ENCODE results near the gene PLD4.

The PLD4 gene

GRCh38 chr14:104929268-104930230 is 4.9 kb downstream of the PLD4 start:
- no peak for DNase-seq

DNA sequence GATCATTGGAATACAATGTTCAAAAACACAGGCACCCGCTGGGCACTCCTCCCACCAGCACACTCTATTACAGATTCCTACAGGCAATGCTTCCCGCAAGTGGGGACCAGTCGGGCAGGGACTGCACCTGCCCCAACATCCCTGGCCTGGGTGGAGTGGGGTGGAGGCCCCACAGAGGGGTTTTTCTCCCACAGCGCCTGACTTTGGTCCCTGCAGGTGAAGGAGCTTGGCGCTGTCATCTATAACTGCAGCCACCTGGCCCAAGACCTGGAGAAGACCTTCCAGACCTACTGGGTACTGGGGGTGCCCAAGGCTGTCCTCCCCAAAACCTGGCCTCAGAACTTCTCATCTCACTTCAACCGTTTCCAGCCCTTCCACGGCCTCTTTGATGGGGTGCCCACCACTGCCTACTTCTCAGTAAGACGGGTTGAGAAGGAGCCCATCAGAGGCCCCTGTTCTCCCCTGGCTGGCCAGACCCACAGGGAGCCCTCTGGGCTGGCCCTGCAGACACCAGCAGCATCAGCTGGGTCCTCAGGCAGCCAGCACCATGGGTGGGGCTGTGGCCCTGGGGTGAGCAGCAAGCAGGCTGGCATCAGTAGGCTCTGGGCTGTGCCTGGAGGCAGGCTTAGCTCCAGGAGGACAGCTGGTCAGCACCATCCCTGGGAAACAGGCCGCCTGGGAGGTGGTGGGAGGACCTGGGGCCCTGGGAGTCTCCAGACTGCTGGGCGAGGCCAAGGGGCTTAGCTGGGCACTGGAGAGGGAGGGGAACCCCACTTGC is 6.0 kb downstream of the PLD4 start:
- peak in 1 of 2 experiments; percentile 66 for DNase-seq

GRCh38 chr14:104931304-104931770 is 6.7 kb downstream of the PLD4 start:
- no peak for DNase-seq

DNA sequence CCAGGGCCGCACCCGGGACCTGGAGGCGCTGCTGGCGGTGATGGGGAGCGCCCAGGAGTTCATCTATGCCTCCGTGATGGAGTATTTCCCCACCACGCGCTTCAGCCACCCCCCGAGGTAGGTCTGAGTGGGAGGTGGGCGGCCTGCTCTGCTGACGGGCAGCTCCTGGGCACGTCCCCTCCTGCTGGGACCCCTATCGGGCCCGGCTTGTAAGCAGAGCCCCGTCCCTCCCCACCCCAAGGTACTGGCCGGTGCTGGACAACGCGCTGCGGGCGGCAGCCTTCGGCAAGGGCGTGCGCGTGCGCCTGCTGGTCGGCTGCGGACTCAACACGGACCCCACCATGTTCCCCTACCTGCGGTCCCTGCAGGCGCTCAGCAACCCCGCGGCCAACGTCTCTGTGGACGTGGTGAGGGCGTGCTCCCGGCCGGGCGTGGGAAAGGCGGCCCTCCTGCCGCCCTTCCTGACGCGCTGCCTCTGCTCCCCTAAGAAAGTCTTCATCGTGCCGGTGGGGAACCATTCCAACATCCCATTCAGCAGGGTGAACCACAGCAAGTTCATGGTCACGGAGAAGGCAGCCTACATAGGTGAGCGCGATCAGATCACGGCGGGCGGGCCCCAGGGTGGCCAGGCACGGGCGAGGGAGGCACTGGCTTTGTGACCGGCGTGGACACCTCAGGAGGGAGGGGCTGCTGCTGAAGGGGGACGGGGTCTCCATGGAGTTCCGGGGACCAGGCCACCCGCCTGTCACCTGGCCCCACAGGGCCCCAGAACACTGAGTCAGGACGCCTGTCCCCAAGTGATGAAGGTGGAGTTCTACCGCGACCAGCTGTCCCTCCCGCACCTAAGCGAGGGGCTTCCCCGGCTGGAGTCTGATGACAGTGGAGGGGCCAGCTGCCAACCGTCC is 7.3 kb downstream of the PLD4 start:
- peak in 1 of 2 experiments; percentile 71 for DNase-seq

- DNase-seq = peak; percentile 68 to 86
Measured at GRCh38 chr14:104932676-104933631, 8.3 kb downstream of the PLD4 start.

DNA sequence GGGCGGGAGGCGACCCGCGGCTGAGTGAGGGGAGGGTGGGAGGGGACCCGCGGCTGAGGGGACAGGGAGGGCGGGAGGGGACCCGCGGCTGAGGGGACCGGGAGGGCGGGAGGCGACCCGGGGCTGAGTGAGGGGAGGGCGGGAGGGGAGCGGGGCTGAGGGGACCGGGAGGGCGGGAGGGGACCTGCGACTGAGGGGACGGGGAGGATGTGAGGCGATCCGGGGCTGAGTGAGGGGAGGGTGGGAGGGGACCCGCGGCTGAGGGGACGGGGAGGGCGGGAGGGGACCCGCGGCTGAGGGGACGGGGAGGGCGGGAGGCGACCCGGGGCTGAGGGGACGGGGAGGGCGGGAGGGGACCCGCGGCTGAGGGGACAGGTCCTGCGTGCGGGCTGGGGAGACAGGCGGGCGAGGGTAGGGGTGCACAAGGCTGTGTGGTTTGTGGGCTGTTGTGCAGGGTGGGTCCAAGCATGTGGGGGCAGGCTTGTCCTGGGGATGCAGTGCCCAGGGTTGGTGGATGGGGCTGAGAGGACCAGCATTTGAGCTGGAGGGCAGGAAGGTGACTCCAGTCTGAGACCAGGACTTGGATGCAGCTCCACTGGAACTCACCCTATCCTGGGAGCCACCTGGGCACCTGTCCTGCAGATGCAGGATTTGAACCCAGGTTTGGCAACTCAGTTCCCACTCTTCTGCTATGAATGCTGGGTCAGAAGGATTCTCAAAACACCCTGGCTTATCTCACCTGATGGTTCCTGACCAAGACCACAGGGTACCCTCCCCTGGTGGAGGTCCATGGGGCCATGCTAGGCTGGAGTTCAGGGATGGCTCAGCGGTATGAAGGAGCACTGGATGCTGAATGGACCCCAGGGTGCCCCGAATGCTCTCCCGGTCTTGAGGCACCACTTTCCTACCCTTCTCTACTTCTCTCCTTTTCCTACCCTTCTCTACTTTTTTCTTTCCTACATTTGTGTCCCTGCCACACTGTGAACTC is 9.4 kb downstream of the PLD4 start:
- DNase-seq = no peak

- peak; percentile 17 to 56 for DNase-seq
Measured at GRCh38 chr14:104935026-104935650, 10.5 kb downstream of the PLD4 start.

- no peak for DNase-seq
Measured at GRCh38 chr14:104935955-104936354, 11.3 kb downstream of the PLD4 start.

- DNase-seq = no peak
Measured at GRCh38 chr14:104936361-104937155, 11.9 kb downstream of the PLD4 start.

- no peak for DNase-seq
Measured at GRCh38 chr14:104937161-104937560, 12.5 kb downstream of the PLD4 start.

GRCh38 chr14:104937694-104938365 is 13.2 kb downstream of the PLD4 start:
- no peak for DNase-seq

DNA sequence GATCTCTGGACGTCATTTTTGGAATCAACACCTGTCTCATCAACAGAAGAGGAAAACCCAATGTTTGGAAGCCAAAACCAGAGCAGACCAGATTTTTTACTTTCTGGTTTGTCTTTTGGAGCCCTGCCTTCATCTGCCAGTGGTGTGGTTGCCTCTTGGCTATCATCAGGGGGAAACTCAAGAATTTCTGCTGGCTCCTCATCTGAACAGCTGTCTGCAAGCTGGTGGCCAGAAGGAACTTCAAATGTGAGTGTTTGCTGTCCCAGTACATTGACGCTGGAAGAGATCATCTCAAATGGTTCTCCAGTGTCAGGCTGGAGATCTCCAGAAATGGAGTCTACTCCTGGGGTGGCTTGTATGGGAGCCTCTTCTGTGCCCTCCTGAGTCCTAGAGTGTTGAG is 13.8 kb downstream of the PLD4 start:
- no peak for DNase-seq

DNA sequence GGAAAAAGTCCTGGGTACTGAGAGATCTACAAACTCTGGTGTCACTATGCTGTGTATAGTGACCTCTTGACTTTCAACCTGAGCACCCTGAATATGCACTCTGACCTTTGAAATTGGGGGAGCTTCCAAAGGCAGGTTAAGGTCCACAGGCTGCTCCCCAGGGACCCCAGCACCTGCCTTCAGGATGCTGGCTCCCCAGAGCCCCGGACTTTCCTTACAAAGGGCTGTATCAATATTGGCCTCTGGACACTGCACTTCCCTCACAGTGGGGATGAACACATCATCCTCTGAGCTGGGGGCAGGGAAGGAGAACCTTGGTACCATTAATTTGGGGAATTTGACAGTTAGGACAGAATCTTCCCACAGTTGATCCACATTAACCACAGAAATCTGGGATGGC is 14.3 kb downstream of the PLD4 start:
- no peak for DNase-seq

GRCh38 chr14:104939666-104940410 is 15.2 kb downstream of the PLD4 start:
- no peak for DNase-seq

DNA sequence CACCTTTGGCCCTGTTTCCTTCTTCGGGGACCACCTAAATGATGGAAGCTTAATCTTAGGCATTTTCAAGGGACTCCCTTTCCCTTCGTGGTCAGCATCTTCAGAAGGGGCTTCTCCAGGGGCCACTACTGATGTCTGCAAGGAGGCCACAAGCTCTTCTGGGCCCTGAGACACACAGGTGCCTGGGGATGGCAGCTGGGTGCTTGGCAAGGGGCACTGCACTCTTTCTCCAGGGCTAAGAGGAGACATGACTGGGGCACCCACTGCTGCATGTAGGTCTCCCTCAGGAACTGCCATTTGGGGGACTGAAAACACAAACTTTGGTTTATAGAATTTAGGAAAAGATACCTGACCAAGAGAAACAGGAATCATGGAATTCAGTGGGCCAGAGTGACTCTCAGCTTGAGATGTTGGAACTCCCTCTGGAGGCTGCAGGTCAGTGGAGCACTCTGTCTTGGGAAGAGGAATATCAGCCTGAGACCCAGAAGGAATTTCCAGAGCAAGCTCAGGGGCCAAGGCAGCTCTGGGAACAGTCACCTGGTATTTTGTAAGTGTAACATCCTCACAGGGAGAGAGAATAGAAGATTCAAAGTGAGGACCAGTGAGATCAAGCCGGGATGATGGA is 16.0 kb downstream of the PLD4 start:
- DNase-seq = peak in 1 of 2 experiments; percentile 51

DNA sequence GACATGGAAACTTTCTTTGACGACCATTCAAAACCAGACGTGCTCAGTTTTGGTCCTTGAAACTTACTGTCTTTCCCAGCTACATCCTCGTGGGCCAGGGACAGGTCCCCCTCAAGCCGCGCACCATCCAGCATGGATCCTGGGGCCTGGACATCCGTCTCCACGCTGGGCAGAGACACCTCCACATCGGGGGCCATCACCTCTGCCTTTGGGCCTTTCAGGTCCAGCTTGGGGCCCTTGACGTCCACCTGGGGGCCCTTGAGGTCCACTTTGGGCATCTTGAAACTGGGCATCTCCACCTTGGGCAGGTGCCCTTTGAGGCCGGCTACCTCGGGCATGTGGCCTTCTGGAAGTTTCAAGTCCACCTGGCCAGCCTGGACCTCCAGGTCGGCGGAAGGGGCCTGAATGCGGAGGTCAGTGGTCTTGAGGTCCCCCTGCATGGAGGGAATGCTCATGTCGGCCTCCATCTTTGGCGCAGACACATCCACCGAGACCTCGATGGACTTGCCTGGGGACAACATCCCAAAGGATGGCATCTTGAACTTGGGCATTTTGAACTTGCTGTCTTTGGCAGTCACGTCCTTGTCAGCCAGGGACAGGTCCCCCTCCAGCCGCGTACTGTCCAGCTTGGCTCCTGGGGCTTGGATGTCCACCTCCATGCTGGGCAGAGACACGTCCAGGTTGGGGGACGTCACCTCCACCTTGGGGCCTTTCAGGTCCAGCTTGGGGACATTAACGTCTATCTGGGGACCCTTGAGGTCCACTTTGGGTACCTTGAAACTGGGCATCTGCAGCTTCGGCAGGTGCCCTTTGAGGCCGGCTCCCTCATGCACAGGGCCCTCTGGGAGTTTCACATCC is 17.1 kb downstream of the PLD4 start:
- DNase-seq = no peak
